Measurements from ENCODE around the gene SLC44A3. TPM values are rescaled to one million over a fixed set of nuclear protein-coding genes. Genes with fewer than 3 reads are reported as not detected.

The SLC44A3 gene
- total RNA-seq, 1 donor from 2014 or later: 19.3 TPM

DNA sequence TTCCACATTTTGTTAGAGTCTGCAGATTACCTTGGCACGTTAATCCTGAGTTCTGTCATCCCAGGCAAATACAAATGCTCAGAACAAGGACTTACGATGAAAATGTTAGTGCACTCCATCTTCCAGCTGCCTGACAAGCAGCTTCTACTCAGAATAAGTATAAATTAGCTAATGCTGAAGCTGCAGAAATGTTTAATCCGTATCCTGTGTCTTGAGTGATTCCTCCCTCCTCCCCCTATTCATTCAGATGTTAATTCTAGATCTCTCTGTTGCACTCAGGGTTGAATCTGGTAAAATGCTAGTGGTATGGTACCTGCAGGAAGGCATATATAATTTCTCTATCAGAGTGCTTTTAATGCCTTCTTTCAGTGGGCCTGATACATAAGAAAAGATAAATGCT is 66.9 kb downstream of the SLC44A3 start:
- Histone ChIP-seq H3K27me3 (ENCODE audit: low read depth) (no peaks in the 10 kb centered on the region), H3K4me1 (peaks cover 11% of the 10 kb centered on the region), H3K4me3 (no peak overlapping the region), H3K9me3 (no peaks in the 10 kb centered on the region), H3K36me3 (peaks cover 13% of the 10 kb centered on the region), H3K27ac (no peak overlapping the region)
- no peak for ATAC-seq
- TF ChIP-seq, protein P1, sequence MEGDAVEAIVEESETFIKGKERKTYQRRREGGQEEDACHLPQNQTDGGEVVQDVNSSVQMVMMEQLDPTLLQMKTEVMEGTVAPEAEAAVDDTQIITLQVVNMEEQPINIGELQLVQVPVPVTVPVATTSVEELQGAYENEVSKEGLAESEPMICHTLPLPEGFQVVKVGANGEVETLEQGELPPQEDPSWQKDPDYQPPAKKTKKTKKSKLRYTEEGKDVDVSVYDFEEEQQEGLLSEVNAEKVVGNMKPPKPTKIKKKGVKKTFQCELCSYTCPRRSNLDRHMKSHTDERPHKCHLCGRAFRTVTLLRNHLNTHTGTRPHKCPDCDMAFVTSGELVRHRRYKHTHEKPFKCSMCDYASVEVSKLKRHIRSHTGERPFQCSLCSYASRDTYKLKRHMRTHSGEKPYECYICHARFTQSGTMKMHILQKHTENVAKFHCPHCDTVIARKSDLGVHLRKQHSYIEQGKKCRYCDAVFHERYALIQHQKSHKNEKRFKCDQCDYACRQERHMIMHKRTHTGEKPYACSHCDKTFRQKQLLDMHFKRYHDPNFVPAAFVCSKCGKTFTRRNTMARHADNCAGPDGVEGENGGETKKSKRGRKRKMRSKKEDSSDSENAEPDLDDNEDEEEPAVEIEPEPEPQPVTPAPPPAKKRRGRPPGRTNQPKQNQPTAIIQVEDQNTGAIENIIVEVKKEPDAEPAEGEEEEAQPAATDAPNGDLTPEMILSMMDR (IDR thresholded peaks at IDR 0.05): no peak
- DNase-seq: no peak
- intact Hi-C loops (cut with DNase I): no loop called here

DNA sequence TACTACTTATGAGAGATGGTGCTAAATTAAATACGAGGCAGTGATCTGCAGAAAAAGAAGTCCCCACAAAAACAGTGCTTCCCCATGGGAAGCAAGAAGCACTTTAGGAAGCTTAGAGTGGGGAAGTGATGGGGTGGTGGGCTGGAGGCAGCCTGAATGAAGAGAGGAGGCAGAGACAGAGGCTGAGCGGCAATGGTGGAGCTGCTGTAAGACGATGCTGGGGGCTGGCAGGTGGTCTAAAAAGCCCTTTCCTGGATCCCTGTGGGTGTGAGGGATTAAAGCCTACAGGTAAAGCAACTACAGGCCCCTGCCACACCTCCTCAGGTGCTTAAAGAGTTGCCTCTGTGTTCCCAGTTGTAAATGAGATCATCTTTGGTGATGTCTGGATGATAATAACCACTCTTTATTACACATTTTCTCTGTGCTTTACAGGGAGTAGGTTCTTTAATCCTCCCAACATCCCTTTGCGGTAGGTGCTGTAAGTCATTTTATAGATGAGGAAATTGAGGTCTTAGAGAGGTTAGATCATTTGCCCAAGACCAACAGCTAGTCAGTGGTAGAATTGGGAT is 67.5 kb downstream of the SLC44A3 start:
- DNase-seq (no peak), ATAC-seq (no peak)
- Histone ChIP-seq H3K27me3 (ENCODE audit: low read depth) (no peaks in the 10 kb centered on the region), H3K36me3 (peaks cover 17% of the 10 kb centered on the region), H3K9me3 (no peaks in the 10 kb centered on the region), H3K4me1 (peaks cover 11% of the 10 kb centered on the region), H3K27ac (no peak overlapping the region), H3K4me3 (no peak overlapping the region)
- TF ChIP-seq, protein P1 (IDR thresholded peaks at IDR 0.05): no peak
- intact Hi-C loops (cut with DNase I): no loop called here

DNA sequence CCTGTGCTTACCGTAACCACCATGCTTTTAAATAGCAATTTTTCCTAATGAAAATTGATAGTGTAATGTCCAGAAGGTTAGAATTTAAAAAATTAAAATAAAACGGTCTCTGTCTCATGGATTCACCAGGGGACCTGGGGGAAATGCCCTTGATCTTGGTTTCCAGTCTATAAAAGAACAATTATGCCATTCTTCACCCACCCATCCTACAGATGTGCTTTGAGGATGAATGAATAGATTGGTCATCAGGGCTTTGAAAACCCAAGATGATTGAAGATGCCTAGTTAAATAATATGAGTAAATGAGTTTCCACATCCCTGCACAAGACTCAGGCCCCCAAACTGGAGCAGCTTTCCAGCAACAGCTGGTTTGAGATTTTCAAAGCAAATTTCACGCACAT is 68.0 kb downstream of the SLC44A3 start:
- intact Hi-C loops (cut with DNase I): no loop called here
- DNase-seq: no peak
- Histone ChIP-seq H3K4me3 (no peak overlapping the region), H3K9me3 (no peaks in the 10 kb centered on the region), H3K36me3 (peaks cover 17% of the 10 kb centered on the region), H3K27ac (no peak overlapping the region), H3K27me3 (ENCODE audit: low read depth) (no peaks in the 10 kb centered on the region), H3K4me1 (peaks cover 11% of the 10 kb centered on the region)
- ATAC-seq: no peak
- TF ChIP-seq, protein P1 (IDR thresholded peaks at IDR 0.05): no peak

DNA sequence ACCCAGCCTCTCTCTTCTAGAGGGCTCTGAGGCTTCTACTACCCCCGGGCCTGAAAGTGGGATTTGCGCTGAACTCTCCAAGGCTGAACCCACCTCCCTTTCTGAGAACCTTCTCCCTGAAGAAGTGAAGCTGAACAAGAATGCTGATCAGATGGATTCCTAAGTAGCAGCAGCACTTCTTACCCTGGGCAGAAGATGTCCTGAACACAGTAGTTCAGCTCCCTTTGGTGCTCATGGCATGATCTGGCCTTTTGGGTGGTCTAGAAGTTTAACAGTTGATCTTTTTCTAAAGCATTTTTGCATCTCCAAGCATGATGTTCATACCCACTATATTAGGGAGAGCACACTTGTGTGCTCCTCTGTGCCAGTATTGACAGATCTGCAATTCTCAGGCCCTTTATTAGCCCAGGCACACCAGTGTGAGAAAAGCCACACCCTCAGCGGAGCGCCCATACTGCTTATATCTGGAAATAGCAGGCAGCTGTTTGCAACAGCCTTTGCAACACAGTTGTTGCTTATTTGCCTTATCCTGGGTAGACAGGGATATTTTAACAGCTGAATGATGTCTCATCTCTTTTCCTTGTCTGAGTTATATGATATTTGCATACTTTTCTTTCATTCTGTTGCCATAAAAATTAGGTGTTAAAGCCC is 72.6 kb downstream of the SLC44A3 start:
- no peaks in the 10 kb centered on the region for H3K9me3 ChIP-seq
- no peaks in the 10 kb centered on the region for H3K27me3 ChIP-seq (ENCODE audit: low read depth)
- no peaks in the 10 kb centered on the region for H3K4me1 ChIP-seq
- ATAC-seq (no peak), DNase-seq (no peak)
- TF ChIP-seq, protein P1 (IDR thresholded peaks at IDR 0.05): no peak
- H3K27ac ChIP-seq: no peak overlapping the region
- H3K36me3 ChIP-seq: peaks cover 52% of the 10 kb centered on the region
- no peak overlapping the region for H3K4me3 ChIP-seq
- intact Hi-C loops (cut with DNase I): no loop called here

DNA sequence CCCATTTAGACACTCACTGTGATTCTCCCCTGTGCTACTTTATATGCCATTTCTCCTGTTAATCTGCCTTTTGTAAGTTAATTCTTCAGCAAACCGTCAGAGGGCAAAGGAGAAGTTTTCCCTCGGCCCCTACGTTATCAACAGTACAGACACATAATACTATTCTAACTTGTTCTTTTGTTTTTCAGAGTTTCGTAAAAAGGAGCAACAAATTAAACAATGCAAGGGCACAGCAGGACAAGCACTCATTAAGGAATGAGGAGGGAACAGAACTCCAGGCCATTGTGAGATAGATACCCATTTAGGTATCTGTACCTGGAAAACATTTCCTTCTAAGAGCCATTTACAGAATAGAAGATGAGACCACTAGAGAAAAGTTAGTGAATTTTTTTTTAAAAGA is 74.5 kb downstream of the SLC44A3 start:
- ATAC-seq: no peak
- peaks cover 71% of the 10 kb centered on the region for H3K36me3 ChIP-seq
- intact Hi-C loops (cut with DNase I): no loop called here

More for the DNA sequence above, 74.5 kb downstream of the SLC44A3 start:
- Histone ChIP-seq H3K4me3 (no peak overlapping the region), H3K27me3 (ENCODE audit: low read depth) (no peaks in the 10 kb centered on the region), H3K27ac (no peak overlapping the region), H3K9me3 (no peaks in the 10 kb centered on the region), H3K4me1 (peaks cover 14% of the 10 kb centered on the region)
- DNase-seq: no peak
- TF ChIP-seq, protein P1 (IDR thresholded peaks at IDR 0.05): no peak

Measured in lower lobe of right lung (tissue), 2 donors.